Mucosa of descending colon (tissue), 3 donors: ENCODE results near the gene RNF146. TPM values are rescaled to one million over a fixed set of nuclear protein-coding genes. Genes with fewer than 3 reads are reported as not detected.

ENCODE experiments used
- ATAC-seq: fragments of 200-7000 bp; cut with Tn5 transposase; one replicate; pipeline ENCODE4 v1.9.1; 2020; ENCODE audit warnings: mild to moderate bottlenecking, moderate library complexity
- DNase-seq, 3 donors: peaks; one replicate each; pipeline ENCODE4 v3.0.0-alpha.2; 2020
- H3K36me3 ChIP-seq: fragments of 200-600 bp; one replicate; pipeline ENCODE4 v1.8.0; 2021; ENCODE audit warnings: low read depth, mild to moderate bottlenecking
- H3K4me1 ChIP-seq: fragments of 200-600 bp; one replicate; pipeline ENCODE4 v1.8.0; 2021; ENCODE audit warnings: low read depth, mild to moderate bottlenecking
- H3K4me3 ChIP-seq: fragments of 200-600 bp; one replicate; pipeline ENCODE4 v1.8.0; 2021; ENCODE audit warnings: mild to moderate bottlenecking
- H3K9me3 ChIP-seq: fragments of 200-600 bp; one replicate; pipeline ENCODE4 v1.8.0; 2021; ENCODE audit warnings: mild to moderate bottlenecking
- intact Hi-C, 2 donors: fragments of 100-400 bp; cut with DNase I in 1 of 2; cut with micrococcal nuclease in 1 of 2; formaldehyde crosslinking; loops; one replicate each; pipeline versions ENCODE4 v1.11.0 to v1.11.1; 2022; cut with DNase I, micrococcal nuclease
- total RNA-seq, 3 donors: library from RNA; stranded (reverse); fragmentation: NEBNext Ultra II Directional in 2 of 3; extraction: Animal tissue kit (Norgen Biotek cat#: 25700) in 2 of 3; gene quantifications; one replicate each; pipeline versions ENCODE4 v1.2.1 to v1.2.4, GENCODE V29; 2021 to 2023
- TF ChIP-seq, protein P1 (sequence below): fragments of 200-600 bp; IDR thresholded peaks from one replicate; pipeline ENCODE4 v1.8.0; 2022; ENCODE audit warnings: antibody characterized with exemption, mild to moderate bottlenecking
- donor health status: DM: no; HTN: no; CAD: no; lungs with moderate emphysema.
- donor health status: DM: no; HTN: no; CAD: no.
- donor health status: DM: no; HTN: yes; CAD: no.

The RNF146 gene
- total RNA-seq, 3 donors from 2014 or later: 25.1 to 48.6 (median 29.5) TPM

- no peaks in the 10 kb centered on the region for H3K36me3 ChIP-seq
- TF ChIP-seq, protein P1, sequence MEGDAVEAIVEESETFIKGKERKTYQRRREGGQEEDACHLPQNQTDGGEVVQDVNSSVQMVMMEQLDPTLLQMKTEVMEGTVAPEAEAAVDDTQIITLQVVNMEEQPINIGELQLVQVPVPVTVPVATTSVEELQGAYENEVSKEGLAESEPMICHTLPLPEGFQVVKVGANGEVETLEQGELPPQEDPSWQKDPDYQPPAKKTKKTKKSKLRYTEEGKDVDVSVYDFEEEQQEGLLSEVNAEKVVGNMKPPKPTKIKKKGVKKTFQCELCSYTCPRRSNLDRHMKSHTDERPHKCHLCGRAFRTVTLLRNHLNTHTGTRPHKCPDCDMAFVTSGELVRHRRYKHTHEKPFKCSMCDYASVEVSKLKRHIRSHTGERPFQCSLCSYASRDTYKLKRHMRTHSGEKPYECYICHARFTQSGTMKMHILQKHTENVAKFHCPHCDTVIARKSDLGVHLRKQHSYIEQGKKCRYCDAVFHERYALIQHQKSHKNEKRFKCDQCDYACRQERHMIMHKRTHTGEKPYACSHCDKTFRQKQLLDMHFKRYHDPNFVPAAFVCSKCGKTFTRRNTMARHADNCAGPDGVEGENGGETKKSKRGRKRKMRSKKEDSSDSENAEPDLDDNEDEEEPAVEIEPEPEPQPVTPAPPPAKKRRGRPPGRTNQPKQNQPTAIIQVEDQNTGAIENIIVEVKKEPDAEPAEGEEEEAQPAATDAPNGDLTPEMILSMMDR: no peak
- no peak for ATAC-seq
- intact Hi-C loops: no loop called here
- no peak overlapping the region for H3K4me3 ChIP-seq
- no peaks in the 10 kb centered on the region for H3K9me3 ChIP-seq
- H3K4me1 ChIP-seq: no peaks in the 10 kb centered on the region
- DNase-seq: no peak
Measured at GRCh38 chr6:127243501-127243900, 23.2 kb upstream of the RNF146 start.

GRCh38 chr6:127247114-127248096 is 19.3 kb upstream of the RNF146 start:
- no peaks in the 10 kb centered on the region for H3K4me1 ChIP-seq
- no peak for ATAC-seq
- intact Hi-C loops: no loop called here

DNA sequence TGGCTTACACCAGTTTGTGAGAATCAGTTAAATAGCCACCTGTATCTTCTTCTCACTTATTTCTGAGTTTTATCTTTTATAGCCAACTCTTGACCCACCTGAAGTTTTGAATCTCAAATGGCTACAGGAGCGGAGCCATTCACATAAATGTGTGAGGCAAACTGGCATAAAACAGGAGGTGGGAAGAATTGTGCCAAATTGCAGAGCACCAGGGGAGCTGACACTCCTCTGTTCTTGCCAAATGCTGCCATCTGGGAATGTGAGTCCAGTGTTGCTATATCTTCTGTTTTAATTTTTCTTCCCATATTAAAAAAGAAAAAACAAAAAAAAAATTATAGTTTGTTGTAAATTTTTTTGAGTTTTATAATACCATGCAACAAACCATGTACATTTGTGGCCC is 17.0 kb upstream of the RNF146 start:
- no peaks in the 10 kb centered on the region for H3K36me3 ChIP-seq
- intact Hi-C loops: no loop called here
- DNase-seq (no peak), ATAC-seq (no peak)
- TF ChIP-seq, protein P1: no peak
- no peaks in the 10 kb centered on the region for H3K9me3 ChIP-seq
- H3K4me1 ChIP-seq: no peaks in the 10 kb centered on the region
- no peak overlapping the region for H3K4me3 ChIP-seq

More at GRCh38 chr6:127247114-127248096, 19.3 kb upstream of the RNF146 start:
- TF ChIP-seq, protein P1: no peak
- Histone ChIP-seq H3K9me3 (no peaks in the 10 kb centered on the region), H3K4me3 (no peak overlapping the region), H3K36me3 (no peaks in the 10 kb centered on the region)
- no peak for DNase-seq

- TF ChIP-seq, protein P1: no peak
- intact Hi-C loops: no loop called here
Measured at GRCh38 chr6:127255286-127255685, 11.4 kb upstream of the RNF146 start.

GRCh38 chr6:127262896-127263295 is 3.8 kb upstream of the RNF146 start:
- intact Hi-C loops: no loop called here

More at GRCh38 chr6:127255286-127255685, 11.4 kb upstream of the RNF146 start:
- DNase-seq: no peak
- ATAC-seq: no peak
- H3K36me3 ChIP-seq: no peaks in the 10 kb centered on the region
- no peak overlapping the region for H3K4me3 ChIP-seq
- no peaks in the 10 kb centered on the region for H3K4me1 ChIP-seq
- H3K9me3 ChIP-seq: no peaks in the 10 kb centered on the region

More at GRCh38 chr6:127262896-127263295, 3.8 kb upstream of the RNF146 start:
- no peak for DNase-seq
- Histone ChIP-seq H3K4me3 (no peak overlapping the region), H3K9me3 (no peaks in the 10 kb centered on the region), H3K36me3 (no peaks in the 10 kb centered on the region), H3K4me1 (no peaks in the 10 kb centered on the region)
- TF ChIP-seq, protein P1: no peak
- no peak for ATAC-seq
